NCI-H146 (cell line): ENCODE data around the gene PKNOX2.

Experiments
- DNase-seq: peaks from one replicate; lab custom pipeline; 2025; lab: John Stamatoyannopoulos, UW

Gene PKNOX2

DNA sequence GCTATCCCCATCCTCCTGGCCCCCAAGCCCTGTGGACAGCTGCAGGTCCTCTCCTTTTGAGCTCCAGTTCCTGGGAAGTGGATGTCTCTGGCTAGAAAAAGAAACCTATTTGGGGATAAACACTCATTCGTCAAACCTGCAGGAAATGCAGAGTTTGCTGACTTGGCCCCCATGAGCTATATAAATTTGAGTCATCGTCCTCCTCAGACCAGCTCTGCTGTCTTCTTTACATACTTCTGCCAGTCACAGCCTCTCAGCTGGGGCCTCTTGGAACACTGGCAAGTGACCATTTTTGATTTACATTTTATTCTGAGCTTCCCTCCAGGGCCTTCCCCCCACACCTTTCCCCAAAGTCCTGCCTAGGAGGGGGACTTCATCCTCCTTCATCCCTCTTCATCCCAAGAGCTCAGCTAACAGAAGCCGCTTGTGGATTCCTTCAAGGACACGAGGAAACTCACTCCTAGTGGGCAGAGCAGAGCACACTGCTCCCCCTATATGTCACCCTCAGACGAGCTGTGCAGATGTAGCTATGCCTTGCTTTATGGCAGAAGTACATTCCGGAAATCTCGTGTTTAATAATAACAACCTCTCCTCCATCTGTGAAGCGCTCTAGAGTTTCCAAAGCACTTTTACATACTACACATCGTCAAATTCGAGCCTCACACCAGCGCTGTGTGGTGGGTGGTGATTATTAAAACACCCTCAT lies 199.7 kb downstream of the PKNOX2 start:
- DNase-seq: no peak

DNA sequence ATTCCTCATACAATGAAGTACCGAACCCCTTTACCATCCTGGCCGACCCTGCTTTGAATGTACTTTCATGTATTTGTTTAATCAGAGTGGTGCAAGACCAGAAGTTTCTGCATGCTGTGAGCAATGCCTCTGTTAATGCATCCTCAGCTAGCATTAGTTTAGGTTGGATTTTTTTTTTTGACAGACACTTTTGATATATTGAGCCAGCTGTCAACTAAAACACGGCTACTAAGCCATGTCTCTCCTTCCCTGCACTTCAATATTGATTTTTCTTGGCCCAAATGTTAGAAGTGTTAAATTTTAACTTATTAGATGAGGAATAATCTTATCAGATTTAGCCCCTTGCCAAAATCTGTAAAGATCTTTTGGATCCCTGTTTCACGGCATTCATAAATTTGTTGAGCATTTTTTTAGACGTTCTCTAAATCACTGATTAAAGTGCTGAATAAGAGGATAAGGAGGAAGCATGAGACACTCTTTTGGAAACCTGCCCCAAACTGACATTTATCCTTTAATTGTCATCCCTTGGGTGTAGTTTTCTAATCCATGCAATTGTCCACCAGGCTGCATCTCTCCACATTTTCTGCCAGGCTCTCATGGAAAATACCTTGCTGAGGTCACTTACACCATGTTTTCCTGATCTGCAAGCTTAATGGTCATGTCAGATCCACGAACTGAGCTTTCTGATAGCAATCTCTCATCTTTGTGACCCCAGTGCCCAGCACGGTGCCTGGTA lies 200.8 kb downstream of the PKNOX2 start:
- DNase-seq: no peak

DNA sequence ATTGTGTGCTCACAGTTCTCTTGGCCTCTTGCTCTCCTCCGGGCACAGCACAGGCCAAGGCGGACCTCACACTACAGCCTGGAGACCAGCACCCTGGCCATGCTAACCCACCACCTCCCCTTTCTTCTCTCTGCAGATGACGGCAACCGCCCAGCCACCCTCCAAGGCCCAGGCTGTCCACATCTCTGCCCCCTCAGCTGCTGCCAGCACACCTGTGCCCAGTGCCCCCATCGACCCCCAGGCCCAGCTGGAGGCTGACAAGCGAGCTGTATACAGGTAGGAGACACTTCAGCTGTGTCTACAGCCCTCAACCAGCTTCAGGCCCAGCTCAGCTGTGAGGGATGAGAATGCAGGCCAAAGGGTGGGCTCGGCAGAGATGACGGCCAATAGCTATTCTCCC lies 203.2 kb downstream of the PKNOX2 start:
- no peak for DNase-seq

DNA sequence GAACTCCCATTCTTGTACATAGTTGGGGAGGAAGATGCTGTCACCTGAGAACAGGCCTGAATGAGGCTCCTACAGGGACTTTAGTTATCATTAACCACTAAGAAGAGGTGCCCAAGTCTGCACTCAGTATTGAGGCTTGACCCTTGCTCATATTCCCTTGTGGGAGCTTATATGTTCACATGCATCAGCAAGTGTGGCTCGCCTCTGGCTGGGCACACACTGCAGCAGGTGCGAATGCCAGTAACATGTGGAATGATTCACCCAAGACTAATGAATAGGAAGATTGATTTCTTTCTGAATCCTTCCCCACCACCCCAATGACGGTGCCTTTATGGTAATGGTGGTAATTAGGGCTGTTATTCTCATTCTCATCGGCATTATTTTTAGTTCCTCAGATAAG lies 204.2 kb downstream of the PKNOX2 start:
- no peak for DNase-seq

DNA sequence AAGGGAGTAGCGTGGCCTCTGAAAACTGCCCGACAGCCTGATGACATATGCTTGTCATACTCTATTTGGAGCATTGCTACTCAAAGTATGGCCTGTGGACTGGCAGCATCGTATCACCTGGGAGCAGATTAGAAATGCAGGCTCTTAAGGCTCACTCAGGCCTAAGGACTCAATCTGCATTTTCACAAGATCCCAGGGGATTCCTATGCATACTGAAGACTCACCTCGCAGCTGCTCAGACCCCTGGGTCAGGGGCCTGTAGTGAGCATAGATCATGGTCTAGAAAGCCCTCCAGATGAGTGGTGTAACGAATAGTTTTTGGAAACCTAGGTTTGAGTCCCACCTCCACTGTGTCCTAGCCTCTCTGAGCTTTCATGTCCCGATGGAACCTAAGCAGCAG lies 205.3 kb downstream of the PKNOX2 start:
- no peak for DNase-seq

DNA sequence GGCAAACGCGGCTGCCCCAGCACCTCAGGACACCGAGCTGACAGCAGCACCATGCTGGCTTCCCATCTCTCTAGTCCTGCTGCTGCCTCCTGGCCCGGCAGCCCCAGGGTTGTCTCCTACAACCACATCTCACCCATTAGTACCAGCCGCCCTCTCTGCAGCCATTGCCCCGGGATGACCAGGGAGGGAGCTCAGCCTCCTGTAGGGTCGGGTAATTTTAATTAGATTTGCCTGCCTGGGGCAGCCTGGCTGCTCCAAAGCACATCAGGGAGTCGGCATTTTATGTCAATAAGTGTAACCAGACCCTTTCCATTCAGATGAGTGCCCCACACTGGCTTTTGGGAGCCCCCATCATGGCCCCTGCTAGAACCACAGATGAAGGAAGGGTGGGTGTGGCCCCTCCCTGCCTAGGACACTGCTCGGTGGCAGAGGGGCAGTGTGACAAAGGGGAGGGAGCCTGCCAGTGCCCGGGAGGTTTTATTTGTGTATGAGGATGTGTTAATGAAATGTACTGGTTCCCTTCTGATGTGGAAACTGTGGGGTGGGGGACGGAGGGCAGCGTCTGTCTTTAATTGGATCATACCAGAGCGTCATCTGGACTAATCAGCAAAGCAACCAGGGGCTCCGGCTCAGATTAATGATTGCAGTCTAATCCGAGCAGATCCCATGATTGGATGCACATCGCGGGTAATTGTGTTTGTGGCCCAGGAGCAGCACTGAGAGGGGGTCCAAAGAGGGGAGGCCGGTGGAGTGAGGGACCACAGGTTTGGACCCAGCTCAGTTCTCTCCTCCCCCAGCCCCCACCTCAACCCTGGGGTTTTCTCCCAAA lies 206.2 kb downstream of the PKNOX2 start:
- DNase-seq: no peak

DNA sequence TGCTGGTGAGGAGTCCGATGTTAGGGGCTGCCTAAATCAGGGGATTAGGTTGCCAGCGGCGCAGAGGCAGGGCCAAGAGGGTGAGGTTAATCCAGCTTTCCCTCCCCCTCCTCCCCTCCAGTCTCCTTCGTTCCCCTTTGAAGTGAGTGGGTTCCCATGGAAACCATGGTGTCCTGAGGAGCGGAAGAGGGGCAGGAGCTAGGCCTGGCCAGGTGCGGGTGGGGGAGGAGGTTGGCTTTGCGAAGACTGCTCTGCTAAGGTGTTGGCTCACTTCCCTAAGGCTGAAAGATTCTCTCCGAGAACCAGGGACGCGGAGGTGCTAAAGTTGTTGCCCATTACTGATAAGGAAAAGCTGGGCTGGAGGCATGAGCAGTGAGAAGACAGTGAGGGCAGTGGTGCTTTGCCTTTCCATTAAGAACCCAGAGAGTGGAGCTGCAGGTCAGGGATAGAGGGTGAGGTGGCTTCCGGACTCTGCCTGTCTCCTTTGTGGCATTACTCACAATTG lies 206.9 kb downstream of the PKNOX2 start:
- DNase-seq: no peak

DNA sequence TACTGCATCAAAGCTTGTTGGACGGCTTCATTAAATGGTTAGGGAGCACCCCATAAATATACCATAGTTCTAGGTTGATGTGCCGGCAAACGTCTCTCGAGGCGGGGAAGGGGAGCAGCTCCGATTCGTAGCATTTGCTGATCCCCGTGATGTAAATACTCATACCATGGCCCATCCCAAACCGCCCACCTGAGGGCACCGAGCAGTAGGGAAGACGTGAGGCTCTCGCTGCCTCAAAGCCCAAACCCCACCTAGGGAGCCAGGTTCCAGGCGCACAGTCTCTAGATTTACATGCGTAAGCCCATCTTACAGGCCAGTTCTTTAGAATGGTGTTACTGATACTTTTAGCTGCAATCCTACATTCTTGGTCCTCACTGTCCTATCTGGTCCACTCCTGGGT lies 207.5 kb downstream of the PKNOX2 start:
- no peak for DNase-seq

DNA sequence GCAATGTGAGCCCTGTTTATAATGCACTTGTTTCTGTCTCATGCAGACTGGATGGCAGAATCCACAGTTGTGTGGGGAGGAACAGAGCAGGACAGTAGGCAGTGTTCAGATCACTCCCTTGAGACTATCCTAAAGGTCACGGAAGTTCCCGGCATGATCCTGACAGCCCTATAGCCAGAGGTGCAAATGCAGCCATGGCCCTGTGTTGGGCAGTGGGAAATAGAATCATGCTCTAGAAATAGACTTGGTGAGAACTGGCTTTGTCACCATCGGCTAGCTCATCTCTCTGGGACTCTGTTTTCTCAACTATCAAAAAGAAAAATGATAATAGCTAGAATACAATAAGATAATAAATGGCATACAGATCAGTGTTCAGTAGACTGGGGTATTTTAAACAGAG lies 208.4 kb downstream of the PKNOX2 start:
- DNase-seq: no peak

DNA sequence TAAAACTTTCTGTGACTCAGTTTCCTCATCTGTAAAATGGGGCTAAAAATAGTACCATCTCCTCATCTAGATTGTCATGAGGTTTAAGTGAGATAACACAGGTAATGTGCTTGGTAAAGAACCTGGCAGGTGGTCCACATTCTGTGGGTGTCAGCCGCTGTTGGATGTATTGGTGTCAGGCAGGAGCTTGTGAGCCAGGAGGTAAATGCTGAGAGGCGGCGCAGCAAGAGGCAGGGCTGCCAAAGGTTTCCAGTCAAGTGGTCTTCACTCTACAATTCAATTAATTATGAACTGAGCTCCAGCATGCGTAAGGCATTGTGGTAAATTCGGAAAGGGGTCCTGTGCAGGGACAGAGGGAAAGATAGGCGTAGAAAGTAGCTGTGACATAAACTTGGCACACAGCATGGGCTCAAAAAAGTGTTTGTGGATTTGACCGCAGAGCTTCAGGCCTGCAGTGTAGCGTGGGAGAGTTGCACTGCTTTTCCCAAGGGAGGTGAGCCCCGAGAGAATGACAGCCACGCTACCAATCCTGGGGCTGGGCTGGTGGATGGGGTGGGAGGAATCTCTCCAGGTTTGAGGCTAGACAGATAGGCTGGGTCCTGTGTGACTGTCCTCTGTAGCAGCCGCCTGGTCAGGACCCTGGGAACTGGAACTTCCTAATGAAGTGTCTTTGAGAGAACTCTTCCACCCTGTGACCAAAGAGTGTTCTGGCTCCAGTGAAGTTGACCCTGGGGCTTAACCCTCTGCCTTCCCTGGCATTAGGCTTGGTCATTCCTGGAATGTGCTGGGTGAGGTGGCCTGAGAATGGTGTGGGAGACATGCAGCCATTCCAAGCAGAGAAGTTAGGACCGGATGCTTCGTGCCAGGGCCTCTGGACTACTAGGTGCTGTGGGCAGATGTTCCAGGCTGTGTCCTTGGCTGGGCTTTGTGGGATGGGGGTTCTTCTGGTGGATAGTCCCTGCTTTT lies 209.2 kb downstream of the PKNOX2 start:
- no peak for DNase-seq

DNA sequence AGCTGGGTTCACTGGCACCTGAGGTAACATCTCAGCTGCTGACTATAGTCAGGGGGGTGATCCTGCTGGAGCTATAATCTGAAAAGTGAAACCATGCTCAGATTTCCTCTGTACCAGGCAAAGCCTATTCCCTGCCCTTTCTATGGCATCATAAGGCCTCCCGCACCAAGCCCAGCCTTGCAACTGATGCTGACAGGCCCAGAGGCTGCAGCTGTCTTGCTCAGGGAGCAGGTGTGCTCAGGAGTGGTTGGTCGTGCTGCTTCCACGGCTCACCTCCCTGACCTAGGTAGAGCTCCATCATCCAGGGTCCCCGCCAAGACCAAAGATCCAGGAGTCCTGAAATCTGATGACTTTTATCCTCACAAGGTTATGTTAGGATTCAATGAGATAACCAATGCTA lies 209.8 kb downstream of the PKNOX2 start:
- no peak for DNase-seq

DNA sequence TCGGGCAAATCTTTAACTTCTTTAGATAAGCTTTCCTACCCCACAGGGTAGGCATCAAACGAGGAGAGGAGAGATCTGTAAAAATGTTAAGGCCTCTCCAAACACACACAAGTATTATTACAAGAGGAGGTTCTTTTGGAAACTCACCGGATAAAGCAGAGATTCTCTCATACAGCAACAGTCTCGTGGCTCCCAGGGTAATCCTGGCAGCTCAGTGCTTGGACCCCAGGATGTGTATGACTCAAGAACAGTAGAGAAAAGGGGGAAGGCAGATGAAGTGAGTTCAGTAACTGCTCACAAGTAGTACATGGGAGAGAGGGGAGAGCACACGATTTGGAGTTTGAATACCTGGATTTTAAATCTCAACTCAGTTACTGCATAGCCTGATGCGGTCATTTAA lies 210.6 kb downstream of the PKNOX2 start:
- no peak for DNase-seq

DNA sequence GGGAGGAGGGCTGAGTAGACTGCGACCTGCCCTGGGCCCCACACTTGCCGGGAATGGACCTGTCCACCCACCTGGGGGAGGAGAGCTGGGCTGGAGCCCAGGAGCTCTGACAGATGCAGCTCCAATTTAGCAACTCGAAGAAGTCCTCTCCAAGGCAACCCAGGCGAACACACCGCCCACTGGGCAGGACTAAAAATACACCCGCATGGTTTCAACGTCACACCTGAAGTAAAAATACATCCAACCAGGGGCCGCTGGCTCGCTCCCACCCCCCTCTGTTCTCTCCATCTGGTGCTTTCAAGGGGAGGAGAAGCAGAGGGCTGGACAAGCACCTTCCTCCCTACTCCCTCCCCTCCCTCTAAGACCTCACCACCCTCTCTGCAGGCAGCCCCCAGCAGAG lies 211.6 kb downstream of the PKNOX2 start:
- no peak for DNase-seq

DNA sequence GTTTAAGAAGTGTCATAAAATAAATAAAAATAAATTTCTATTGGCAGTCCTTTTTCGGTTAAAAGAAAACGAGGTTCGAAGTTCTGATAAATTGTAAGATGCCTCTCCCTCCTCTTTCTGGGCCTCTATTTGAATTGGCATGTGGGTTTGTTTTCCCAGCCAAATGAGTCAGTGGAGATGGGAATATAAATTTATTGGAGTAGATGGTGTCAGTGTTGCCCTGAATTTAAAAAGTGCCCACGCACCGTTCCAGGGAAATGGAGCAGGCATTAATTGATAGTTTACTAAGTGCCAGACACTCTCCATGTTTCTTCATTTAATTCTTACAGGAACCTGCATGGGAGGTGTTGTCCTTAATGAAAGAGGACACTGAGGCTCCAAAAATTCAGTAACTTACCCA lies 212.3 kb downstream of the PKNOX2 start:
- DNase-seq: no peak

DNA sequence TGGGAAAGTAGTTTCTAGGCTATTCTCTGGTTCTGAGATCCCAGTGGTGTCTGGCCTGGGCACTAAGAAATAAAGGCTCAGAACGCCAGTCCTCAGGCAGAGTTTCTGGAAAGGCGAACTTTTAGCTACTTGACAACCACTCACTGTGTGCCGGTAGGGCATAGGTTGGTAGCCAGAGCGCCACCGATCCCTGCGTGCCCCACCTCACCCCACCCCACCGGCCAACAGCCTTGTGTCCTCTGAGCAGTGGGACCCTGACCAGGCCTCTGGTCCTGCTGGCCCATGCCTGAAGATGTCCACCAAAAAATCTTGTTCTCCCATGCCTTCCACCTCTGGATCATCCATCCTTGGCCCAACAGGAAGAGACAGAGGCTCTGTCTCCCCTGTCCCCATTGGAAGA lies 213.5 kb downstream of the PKNOX2 start:
- no peak for DNase-seq

DNA sequence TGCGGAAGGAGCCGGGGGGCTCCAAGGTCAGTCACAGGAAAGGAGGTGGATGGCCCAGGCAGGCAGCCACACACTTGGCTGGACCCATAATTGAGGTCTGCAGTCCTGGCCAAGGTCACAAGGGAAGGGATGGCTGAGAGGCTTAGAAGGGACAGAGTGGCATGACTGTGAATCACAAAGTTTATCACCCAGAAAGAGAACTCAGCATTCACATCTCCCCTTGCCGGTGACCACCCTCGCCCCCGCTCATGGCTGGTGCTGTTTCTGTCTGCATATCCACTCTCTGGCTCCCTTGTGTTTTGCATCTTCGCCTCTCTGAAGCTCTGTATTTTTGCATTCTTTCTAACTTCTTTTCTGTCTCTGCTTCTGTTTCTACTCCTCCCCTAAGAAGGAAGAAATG lies 214.0 kb downstream of the PKNOX2 start:
- DNase-seq: no peak

DNA sequence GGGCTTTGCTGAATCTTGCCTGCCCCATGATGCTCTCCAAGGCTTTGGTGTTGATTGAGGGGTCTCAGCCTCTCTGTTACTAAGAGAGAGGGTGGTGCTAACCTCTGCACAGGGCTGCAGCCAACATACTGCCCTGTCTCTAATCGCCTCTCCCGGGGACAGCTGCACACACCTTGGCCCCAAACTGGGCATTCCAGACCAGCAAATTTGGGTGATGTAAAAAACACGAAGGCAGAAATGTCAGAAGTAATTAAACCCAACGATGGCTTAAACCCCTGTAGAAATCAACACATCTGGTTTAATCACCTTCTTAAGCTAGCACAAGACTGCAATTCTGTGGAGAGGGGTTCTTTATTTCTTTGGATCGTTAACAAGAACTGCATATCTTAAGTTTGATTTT lies 215.0 kb downstream of the PKNOX2 start:
- no peak for DNase-seq

DNA sequence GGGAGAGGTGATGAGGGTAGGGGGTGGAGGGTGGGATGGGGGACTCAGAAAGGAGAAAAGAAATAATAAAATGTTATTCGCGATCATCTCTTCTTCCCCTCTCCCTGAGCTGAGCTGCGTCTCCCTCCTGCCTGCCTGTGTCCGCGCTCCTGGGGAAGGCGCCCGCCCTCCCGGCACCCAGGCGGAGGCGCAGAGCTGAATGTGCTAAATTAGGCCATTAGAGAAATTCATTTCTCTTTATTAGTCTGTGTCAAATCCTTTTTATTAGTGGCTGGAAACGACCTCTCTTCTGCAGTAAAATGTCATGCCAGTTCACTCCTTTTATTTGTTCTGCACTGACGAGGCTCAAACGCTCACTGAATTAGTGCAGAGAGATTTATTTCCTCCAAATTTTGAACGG lies 215.4 kb downstream of the PKNOX2 start:
- DNase-seq: no peak

DNA sequence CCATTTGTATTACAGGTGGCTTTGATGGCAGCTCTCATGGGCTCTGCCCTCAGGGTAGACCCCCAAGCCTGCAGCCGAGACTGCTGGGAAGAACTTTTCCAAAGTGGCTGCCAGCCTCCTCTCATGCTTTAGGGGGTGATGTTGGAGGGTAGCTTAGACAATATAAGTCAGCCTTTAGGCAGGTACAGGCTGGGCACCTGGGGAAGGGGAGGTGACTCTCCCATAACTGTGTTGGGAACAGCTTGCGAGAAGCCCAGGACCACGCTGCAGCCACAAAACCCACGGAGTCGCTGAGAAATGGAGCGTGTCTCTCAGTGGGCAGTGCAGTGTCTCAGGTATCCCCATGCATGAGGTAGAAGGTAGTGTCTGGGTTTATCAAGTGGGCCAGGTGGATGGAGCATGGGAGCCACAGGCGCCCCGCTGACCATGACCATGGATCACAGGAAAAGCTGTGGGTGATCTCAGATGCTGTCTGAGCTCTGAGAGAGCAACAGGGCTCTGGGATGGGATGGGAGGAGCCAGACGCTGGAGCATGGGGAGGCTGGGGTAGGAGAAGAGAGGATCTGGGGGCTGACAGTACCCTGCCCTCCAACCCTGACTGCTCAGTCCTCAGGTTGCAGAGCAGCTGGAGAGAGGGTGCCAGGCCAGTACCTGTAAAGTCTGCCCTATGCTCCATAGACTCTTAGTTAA lies 216.3 kb downstream of the PKNOX2 start:
- DNase-seq: no peak

DNA sequence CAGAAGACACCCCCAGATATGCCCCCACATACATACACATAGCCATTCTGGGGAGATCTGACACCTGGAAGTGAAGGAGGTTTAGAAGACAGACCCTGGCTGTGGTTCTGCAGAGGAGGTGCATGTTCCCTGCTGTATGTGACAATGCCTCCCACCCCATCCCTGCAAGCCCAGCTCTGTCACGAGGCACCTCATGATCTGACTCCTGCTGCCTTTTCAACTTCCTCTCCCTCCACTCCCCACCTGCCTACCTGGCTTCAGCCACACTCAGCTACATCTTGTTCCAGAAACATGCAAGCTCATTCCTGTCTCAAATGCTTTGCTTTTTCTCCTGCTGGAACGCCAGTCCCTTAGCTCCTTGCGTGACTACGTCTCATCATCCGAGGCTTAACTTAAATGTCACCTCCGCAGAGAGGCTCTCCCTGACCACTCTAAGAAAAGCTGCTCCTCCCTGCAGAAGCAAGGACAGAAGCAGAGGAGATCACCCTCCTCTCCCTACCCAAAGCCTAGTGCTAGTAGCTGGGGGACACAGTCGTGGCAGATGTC lies 217.0 kb downstream of the PKNOX2 start:
- no peak for DNase-seq

DNA sequence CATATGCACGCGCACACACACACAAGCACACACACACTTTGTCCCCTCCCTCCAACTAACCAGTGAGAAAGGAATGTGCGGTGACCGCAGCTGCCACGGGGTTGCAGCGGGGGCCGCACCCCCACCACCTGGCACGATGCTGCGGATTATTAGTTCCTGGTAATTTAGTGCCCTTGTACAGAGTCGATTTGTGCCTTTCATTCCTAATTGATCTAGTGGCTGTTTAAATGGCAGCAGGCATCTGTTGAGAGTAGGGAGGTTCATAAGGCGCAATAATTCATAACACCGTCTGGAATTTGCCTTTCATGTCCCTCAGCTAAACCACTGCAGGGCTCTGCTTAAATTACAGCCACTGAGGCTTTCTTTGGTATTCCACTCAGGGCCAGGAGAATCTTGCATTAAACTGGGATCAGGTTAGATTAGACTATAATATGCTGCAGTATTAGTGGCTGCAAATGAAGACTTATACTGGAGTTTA lies 217.8 kb downstream of the PKNOX2 start:
- no peak for DNase-seq
